ENCODE results near the gene HMGCS2. TPM values are rescaled to one million over a fixed set of nuclear protein-coding genes. Genes with fewer than 3 reads are reported as not detected.

The HMGCS2 gene
- total and polyA plus RNA-seq, 9 of the 15 experiments (the other 6 are each of a cell fraction or from before 2014, with no cell fraction given) = 0.13 TPM; not detected in 8

- FAIRE-seq (no peak), DNase-seq (ENCODE audit: extremely low read depth in 1 of 4, low spot score in 3 of 4) (no peak), ATAC-seq (no peak)
- Histone ChIP-seq H3K27me3 (ENCODE audit: control insufficient read depth in 2 of 2, insufficient read depth in 2 of 2, low read length in 2 of 2) (peaks cover 30 to 36% of the 10 kb centered on the region in 2 experiments), H3K9ac (ENCODE audit: insufficient read depth in 1 of 2, low read depth in 2 of 2, low read length in 2 of 2) (no peak overlapping the region), H3K9me3 (replicated peaks; ENCODE audit: control insufficient read depth, insufficient read depth, low read depth, low read length) (no peaks in the 10 kb centered on the region), H3K79me2 (ENCODE audit: control insufficient read depth, insufficient read depth, low read length) (no peaks in the 10 kb centered on the region), H3K9me1 (ENCODE audit: control insufficient read depth, insufficient read depth, low read length) (no peaks in the 10 kb centered on the region), H3K4me2 (ENCODE audit: insufficient read depth, low read length) (no peak overlapping the region), H2AFZ (ENCODE audit: low read depth, low read length) (no peak overlapping the region), H3K4me1 (replicated peaks in 1 of 2; ENCODE audit: control insufficient read depth in 2 of 2, insufficient read depth in 2 of 2, low read length in 2 of 2) (no peaks in the 10 kb centered on the region), H3K27ac (ENCODE audit: extremely low read depth, low read depth, low read length) (no peak overlapping the region), H4K20me1 (replicated peaks; ENCODE audit: control insufficient read depth, insufficient read depth, low read length) (no peaks in the 10 kb centered on the region), H3K4me3 (no peak overlapping the region), H3K36me3 (ENCODE audit: control insufficient read depth, insufficient read depth, low read length) (no peaks in the 10 kb centered on the region)
- in situ Hi-C loops (cut with MboI) (no loop called here), intact Hi-C loops (cut with micrococcal nuclease) (no loop called here)
- TF ChIP-seq HLTF (IDR thresholded peaks at IDR 0.05) (no peak), E4F1 (CRISPR knock-in tag; IDR thresholded peaks at IDR 0.05; ENCODE audit: borderline replicate concordance) (no peak), SMAD1 (IDR thresholded peaks at IDR 0.05; ENCODE audit: low read depth, low read length, partially characterized antibody) (no peak), SIX5 (IDR thresholded peaks at IDR 0.05; ENCODE audit: borderline replicate concordance in 1 of 2, insufficient read depth in 1 of 2, low read depth in 1 of 2, low read length in 2 of 2) (no peak), ZSCAN29 (IDR thresholded peaks at IDR 0.05) (no peak)
- WGBS (ENCODE audit: insufficient coverage, low coverage, missing lambda C conversion rate) = 0% methylated on average over 4 of the region's 4 CpGs
- BruUV-seq (replicated peaks) = no TSS peak
- ChIA-PET POLR2A (interaction anchor here (1.4 kb wide), 1 partner anchor 10 kb away, joined by 8 read pairs; no protein-coding TSS in a partner anchor), CTCF (ENCODE audit: low intra/inter-chr PET ratio) (no interaction called here)
Measured at GRCh38 chr1:119752592-119752991, 16.1 kb downstream of the HMGCS2 start.

Data from K562 (cell line).